ENCODE results near the gene MLF1.
"Not testable (repeated sequence)": the region's sequence is repeated elsewhere in the genome, so short reads cannot be mapped to it uniquely, and the experiment has no call there.

The MLF1 gene, protein sequence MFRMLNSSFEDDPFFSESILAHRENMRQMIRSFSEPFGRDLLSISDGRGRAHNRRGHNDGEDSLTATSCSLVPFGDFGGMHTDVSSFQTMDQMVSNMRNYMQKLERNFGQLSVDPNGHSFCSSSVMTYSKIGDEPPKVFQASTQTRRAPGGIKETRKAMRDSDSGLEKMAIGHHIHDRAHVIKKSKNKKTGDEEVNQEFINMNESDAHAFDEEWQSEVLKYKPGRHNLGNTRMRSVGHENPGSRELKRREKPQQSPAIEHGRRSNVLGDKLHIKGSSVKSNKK

DNA sequence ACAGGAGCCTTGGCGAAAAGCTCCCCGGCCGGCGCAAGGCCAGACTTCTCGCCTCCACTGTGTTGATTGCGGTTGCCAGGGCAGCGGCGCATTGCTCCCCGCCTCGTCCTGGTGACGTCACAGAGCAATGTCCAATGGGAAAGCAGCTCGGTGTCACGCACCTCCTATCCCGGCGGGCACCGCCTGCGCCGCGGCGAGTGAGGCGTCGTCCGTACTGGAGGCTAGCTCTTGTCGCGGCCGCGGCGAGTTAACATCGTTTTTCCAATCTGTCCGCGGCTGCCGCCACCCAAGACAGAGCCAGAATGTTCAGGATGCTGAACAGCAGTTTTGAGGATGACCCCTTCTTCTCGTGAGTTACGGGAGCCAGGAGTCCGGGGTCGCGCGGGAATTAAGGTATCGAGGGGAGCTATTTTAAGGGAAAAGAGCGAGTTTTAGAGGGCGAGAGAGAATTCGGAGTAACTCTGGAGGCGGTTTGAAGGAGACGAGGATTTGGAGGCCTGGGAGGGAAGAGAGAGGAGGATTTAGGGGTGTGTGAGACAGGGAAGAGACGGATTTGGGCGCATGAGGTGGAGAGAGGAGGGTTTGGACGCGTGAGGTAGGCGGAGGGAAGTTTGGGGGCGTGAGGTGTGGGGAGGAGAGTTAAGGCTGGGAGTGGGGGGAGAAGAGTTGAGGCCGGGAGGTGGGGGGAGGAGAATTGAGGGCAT is at the start of gene MLF1:
TSS of gene MLF1 (plus strand) at position 196 of the 704 bp plus-strand sequence. CDS start at position 303, 107 bp downstream.
- FAIRE-seq: peak; percentile 76

DNA sequence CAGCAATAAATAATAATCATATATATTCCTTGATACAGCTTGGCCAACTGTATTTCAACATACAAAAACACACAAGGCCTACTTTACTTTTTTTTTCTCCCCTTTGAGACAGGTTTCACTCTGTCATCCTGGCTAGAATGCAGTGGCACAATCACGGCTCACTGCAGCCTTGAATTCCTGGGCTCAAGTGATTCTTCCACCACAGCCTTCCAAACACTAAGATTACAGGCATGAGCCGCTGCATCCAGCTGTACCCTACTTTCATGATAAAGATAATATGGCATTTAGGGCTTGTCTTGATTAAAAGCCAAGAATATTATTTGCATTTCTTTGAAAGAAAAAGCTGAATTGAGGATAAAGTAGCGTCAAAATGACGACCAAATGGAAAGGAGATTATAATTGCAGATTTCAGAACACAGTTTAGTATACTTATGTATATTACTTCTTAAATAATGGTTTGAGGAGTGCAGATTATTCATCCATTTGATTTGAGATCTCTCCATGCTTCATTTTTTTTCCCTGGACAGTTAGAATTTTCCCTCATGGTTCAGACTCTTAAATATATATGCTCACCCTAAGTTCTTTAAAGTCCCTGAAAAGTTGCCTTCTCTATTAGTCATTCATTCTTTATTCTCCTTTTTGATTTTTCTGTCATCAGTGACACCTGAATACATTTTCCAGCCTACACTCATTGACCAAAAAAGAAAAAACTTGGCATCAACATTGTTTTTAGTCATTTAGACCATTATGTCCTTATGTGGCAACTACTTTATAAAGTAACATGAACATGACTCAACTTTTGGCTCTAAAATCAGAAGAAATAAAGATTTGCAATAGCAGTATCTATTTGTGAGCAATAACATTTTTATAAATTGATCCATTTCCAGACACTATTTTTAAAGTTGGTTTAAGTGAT is 48.5 kb upstream of the MLF1 start:
- no peak for FAIRE-seq

DNA sequence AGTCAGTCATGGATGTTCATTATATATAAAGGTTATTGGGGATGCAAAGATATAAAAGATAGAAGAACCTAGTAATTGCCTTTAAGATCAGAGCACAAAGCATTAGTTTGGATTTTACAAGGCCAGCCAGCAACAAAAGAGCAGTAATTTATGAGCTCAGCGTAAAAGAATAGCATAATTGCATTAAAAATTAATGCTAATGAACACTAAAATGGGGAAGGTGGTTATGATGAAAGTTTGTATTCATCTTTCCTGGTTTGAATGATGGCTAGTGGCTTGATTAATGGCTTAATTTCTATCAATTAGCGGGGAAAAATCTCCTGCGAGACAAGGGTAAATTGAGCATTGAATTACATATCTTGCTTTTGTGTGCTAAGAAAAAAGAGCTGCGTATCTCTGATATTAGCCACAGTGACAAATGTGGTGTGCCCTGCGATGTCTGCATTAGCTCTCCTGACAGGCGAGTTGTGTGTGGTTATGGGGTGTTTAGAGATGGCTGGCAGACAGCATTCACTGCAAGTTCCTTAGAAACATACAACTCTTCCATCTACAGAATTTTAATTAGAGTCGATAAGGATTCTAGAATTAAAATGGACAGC is 42.8 kb upstream of the MLF1 start:
- no peak for FAIRE-seq

DNA sequence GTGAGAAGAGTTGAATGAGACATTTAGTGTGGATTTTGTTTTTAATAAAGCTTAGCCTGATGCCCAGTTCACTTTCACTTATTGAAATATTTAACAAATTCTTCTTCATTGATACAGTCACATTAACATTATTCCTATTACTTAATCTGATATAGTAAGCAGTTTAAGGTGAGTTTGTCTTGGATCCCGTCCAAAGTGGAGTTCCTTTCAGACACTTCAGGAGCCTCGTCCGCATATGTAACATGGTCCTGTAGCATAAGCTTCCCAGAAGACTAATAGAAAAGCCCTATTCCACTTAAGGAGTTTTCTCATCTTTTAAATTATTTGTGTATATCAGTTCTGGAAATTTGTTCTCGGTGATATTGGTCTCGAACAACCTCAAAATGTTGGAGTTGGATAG is 39.7 kb upstream of the MLF1 start:
- no peak for FAIRE-seq

DNA sequence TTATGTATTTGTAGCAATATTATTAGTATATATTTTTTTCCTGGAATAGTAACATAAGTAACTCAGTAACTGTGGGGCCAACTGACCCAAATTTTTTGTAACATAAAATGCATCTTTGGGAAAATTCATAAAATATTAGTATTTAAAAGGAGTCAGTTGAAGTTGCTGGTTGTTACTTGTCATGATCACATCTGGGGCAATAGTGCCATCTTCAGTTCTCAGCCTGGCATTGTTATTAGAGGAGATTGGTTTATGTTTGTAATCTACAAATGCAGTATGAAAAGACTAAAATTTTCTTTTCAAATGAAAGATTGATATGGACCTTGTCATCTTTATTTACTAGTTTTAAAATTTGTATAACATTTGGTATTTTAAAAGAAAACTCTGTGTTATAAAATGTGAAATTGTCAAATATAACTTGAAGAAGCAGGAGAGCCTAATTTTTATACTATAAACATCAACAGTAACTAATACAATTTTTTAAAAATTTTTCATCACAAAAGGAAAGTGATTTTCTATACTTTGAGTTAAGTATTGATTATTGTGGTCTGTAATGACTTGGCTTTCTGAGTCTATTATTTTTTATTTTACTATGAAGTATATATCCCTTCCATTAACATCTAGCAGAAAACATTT is 38.8 kb upstream of the MLF1 start:
- peak; percentile 95 for FAIRE-seq

DNA sequence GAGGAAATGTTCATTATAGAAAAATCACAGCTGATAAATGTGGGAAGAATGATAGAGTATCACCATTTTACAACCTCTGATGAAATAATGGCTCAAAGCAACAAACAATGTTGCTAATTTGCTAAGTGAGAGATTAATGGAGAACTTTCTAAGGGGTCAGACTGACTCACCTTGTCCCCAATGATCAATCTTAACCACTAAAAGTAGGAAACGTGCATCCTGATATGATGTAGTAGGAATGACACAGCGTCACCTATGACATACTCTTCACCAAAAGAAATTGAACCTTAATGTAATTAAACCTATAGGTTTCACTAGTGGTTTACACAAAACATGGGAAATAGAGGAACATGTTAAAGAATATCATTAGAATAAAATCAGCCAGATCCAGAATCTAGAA is 35.1 kb upstream of the MLF1 start:
- no peak for FAIRE-seq

DNA sequence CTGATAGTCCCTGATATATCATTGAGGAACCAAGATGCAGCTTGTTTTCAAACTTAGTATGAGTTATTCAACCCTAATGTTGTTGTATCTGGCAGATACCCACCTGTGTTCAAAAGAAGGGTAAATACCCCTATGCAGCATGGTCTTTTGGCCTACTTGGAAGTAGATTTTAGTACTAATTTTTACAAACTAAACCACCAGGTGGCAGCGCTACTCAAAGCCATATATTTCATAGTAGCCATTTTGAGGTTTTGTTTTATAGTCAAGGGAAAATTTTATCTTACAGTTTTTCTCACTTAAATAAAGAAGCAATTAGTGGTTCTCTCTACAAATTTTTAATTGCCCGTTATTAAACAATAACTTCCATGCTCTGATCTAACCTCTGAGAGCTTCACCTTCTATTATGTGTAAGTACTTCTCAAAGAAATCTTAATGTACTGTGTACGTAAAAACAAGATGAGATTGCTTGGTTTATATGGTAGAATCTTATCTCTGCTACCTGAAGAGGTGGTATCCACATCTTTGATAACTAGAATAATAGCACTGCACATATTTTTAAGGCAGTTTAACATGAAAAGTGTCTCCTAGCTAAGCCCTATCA is 31.5 kb upstream of the MLF1 start:
- FAIRE-seq: peak; percentile 82

DNA sequence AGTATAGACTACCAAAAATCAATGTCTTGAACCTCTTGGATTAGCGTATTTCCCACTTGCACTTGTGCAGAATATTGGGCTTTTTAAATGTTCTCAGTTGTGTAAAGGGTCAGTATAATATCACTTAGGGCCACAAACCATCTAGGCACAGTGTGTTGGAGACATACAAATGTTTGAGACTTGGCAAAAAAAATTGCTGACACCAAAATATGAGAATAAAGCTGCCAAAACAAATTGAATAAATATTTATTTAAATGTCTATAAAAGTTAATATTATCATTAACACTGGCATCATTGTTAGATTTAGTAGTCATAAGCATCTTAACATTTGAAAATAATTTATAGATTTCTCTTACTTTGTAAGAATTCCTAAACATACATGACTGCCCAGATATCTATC is 30.9 kb upstream of the MLF1 start:
- FAIRE-seq: no peak

DNA sequence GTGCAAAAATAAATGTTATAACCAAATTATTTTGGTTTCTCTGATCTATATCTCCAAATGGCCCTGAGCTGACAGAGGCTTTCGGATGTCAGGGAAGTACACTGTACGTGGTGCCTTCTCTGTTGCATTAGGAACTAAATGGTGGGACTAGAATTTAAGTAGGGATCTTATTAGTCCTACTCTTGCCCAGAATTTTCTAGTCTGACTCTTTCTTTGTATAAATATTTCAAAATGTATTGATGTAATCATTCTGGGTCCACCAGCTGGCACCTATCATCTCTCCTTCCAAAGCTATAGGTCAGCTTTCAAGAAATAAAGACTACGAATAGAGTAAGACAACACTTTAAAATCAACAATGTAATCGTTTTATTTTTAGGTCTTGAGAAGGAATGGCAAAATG is 22.3 kb upstream of the MLF1 start:
- no peak for FAIRE-seq

DNA sequence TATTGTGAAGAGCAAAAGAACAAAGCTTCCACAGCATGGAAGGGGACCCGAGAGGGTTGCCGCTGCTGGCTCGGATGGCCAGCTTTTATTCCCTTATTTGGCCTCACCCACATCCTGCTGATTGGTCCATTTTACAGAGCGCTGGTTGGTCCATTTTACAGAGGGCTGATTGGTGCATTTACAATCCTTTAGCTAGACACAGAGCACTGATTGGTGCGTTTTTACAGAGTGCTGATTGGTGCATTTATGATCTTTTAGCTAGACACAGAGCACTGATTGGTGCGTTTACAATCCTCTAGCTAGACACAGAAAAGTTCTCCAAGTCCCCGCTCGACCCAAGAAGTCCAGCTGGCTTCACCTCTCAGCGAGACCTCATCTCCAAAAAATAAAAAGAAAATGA is 21.1 kb upstream of the MLF1 start:
- not testable (repeated sequence) for FAIRE-seq

DNA sequence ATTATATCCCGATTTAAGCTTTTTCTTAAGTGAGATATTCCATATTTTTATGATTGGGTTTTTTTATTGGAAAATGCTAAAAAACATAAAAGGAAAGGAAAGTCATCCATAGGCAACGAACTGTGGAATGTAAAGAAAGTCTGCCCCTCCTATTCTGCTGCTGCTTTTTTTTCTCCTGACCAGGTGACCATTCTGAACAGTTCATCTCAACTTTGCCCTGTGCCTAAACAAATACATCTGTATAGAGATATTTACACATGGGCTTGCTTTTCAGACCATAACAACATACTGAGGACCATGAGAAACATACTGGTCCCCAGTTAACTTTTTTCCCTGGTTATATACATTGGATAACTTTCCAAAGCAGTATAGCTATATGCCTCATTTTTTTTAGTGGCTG is 18.9 kb upstream of the MLF1 start:
- no peak for FAIRE-seq

DNA sequence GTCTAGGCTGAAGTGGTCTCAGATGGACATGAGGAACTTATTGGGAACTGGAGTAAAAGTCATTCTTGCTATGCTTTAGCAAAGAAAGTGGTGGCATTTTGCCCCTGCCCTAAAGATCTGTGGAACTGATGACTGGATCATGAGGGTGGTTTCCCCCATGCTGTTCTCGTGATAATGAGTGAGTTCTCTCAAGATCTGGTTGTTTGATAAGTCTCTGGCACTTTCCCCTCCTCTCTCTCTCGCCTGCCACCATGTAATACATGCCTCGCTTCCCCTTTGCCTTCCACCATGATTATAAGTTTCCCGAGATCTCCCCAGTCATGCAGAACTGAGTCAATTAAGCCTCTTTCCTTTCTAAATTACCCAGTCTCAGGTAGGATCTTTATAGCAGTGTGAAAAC is 11.5 kb upstream of the MLF1 start:
- FAIRE-seq: no peak

DNA sequence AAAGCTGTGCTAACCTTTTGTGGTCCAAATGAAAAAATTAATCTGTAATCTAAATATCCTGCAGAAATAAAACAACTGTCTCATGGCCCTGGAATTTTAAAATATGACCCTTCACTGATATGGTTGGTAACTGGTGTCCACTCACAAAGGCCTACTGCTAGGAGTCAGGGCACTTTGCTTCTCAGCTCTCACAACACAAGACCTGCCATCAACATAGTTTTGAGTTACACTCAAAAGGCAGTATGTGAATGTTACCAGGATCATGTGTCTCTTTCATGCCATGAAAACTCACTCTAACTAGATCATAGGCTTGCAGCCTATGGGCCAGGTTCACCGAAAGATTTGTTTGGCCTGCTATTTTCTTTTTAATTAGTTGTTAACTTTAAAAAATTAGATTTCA is 10.0 kb upstream of the MLF1 start:
- FAIRE-seq: no peak

DNA sequence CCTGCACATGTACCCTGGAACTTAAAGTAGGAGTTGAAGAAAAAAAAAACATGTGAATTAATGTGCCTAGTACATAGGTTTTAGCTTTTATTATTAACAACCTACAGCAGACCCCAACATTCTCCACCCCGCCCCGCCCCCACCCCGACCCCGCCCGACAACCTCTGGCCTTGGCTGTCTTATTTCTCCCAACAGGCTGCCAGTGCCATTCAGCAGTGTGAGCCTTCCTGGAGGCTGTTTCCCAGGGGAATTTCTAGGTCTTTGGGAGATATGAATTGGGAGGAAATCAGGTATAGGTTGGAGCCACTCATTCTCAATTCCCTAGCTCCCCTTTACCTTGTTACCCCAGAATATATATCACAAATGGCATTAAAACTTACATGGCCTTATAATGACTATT is 8.3 kb upstream of the MLF1 start:
- no peak for FAIRE-seq

DNA sequence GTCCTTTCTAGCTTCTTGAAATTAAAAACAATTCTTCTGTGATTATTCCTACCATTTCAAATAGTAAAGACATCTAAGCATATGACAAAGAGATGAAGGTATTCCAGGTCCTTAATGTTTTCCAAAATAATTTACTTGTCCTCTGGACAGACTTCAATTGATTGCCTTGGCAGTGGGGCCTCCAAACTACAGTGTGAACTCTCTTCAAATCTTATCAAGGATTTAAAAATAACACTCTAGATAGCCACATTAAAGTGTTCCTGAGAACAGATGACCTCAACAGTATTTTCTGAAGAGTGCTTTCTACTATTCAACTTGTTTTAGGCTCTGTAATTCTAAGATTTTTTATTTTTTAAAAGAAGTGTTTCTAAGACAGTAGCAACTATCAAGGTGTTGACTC is 7.9 kb upstream of the MLF1 start:
- FAIRE-seq: no peak

DNA sequence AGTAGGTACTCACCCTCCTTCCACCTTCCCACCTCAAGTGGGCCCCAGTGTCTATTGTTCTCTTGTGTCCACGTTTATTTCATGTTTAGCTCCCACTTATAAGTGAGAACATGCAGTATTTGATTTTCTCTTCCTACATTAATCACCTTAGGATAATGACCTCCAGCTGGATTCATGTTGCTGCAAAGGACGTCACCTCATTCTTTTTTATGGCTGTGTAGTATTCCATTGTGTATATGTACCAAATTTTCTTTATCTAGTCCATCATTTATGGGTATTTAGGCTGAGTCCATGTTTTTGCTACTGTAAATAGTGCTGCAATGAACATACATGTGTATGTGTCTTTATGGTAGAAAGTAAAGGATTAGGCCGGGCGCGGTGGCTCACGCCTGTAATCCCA is 5.9 kb upstream of the MLF1 start:
- FAIRE-seq: no peak

DNA sequence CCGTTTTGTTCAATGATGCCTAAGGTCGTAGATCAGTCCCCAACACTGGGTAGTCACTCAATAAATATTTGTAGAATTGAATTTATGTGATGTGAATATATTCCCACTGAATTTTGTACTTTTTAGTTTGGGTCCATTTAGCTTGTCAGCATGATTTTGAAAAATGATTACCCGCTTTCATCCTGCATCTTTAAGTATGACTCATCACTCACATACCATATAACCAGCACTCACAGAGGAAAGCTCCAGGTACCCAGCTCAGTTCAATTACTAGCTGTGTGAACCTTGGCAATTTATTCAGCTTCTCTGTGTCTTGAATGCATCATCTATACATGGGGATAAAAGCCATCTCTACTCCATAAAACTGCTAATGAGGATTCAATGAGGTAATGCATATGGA is 2.2 kb upstream of the MLF1 start:
- FAIRE-seq: no peak

DNA sequence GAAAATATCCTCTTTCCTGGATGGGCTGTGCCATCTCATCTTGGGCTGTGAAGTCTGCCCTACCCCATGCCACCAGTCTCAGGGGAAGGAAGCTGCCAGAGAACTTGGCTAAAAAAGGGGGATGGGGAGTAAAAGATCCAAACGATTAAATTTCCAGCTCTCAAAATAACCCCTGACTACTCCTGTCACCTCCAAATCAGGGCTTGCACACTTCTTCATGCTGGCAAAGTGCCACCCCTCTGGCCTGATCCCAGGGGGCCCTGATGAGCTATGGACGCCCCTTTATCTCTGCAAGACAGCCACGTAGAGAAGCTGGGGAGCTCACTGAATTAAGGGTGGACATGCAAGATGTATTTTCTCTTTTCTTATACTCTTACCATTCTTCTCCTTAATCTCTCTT is 1.2 kb upstream of the MLF1 start:
- no peak for FAIRE-seq

DNA sequence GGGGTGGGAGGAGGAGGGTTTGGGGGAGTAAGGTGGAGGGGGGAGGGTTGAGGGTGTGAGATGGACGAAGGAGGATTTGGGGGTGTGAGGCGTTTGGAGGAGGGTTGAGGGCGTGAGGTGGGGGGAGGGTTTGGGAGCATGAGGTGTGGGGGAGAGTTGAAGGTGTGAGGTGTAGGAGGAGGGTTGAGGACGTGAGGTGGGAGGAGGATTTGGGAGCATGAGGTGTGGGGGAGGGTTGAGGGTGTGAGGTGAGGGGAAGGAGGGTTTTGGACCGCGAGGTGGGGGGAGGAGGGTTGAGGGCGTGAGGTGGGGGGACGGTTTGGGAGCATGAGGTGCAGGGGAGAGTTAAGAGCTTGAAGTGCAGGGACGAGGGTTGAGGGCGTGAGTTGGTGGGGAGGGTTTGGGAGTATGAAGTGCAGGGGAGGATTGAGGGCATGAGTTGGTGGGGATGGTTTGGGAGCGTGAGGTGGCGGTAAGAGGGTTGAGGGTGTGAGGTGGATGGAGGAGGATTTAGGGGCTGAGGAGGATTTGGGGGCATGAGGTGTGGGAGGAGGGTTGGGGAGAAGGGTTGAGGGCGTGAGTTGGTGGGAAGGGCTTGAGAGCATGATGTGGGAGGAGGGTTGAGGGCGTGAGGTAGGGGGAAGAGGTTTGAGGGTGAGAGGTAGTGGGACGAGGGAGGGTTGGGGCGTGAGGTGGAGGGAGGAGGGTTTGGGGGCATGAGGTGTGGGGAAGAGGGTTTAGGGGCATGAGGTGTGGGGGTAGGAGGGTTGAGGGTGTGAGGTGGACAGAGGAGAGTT is 1.2 kb downstream of the MLF1 start:
- FAIRE-seq: no peak

DNA sequence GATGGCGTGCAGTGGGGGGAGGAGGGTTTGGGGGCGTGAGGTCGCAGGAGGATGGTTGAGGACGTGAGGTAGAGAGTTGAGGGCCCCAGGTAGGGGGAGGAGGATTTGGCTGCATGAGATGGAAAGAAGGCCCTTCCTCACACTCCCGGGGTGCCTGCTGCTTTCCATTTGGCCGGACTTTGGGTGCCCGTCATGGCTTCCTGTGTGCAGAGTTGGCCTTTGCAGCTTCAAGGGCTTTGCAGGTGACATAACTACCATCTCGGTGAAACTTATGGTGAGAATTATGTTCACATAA is 1.7 kb downstream of the MLF1 start:
- FAIRE-seq: no peak

DNA sequence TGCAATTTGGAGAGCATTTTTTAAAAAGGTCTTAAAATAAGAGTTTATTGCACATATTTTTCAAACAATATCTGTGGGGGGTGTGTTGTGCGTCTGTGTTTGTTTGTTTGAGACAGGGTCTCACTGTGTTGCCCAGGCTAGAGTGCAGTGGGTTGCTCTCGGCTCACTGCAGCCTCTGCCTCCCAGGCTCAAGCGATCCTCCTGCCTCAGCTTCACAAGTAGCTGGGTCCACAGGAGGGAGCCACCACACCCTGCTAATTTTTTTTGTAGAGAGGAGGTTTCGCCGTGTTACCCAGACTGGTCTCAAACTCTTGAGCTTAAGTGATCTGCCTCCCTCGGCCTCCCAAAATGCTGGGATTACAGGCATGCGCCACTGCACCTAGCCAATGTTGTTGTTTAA is 2.7 kb downstream of the MLF1 start:
- no peak for FAIRE-seq

DNA sequence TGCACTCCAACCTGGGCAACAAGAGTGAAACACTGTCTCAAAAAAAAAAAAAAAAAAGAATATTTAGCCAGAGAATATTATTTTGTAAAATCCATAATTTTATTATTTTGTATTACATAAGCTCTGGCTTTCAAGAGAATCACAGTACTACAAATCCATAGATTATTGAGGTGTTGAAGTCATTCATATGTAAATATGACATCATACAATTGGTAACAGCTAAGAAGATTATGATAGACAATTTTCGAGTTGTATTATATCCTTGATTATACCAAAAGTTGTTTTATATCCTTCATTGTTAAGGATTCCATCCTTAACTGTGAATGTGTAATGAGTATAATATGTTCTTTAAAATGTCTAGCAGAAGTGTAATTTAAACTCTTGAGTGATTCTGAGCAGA is 3.7 kb downstream of the MLF1 start:
- no peak for FAIRE-seq
